Uterus (tissue), 2 donors: ENCODE measurements around the gene TXNDC11.

Experiments used
- POLR2A ChIP-seq, 2 donors: fragments of 450-650 bp; IDR thresholded peaks; one replicate each; pipeline ENCODE4 v1.6.1; 2016; ENCODE audit warnings: antibody characterized with exemption in 2 of 2, mild to moderate bottlenecking in 1 of 2, moderate library complexity in 1 of 2
- TF ChIP-seq, protein P1 (sequence below), 4 experiments: fragments of 200-600 bp in 2 of 4; fragments of 450-650 bp in 2 of 4; sonication (generic) in 2 of 4; IDR thresholded peaks; one replicate each; pipeline ENCODE4 v1.5.1; 2016 to 2019; ENCODE audit warnings: antibody characterized with exemption in 4 of 4, mild to moderate bottlenecking in 2 of 4, moderate library complexity in 1 of 4

GRCh38 chr16:11635113-11635652 is 107.5 kb downstream of the TXNDC11 start:
- TF ChIP-seq, protein P1, sequence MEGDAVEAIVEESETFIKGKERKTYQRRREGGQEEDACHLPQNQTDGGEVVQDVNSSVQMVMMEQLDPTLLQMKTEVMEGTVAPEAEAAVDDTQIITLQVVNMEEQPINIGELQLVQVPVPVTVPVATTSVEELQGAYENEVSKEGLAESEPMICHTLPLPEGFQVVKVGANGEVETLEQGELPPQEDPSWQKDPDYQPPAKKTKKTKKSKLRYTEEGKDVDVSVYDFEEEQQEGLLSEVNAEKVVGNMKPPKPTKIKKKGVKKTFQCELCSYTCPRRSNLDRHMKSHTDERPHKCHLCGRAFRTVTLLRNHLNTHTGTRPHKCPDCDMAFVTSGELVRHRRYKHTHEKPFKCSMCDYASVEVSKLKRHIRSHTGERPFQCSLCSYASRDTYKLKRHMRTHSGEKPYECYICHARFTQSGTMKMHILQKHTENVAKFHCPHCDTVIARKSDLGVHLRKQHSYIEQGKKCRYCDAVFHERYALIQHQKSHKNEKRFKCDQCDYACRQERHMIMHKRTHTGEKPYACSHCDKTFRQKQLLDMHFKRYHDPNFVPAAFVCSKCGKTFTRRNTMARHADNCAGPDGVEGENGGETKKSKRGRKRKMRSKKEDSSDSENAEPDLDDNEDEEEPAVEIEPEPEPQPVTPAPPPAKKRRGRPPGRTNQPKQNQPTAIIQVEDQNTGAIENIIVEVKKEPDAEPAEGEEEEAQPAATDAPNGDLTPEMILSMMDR (IDR thresholded peaks at IDR 0.05): no peak
- TF ChIP-seq POLR2A (IDR thresholded peaks at IDR 0.05): no peak
